HepG2 (cell line): ENCODE results near the gene CAPN10. TPM values are rescaled to one million over a fixed set of nuclear protein-coding genes. Genes with fewer than 3 reads are reported as not detected.

Experiments used
- ATAC-seq: fragments of 200-7000 bp; cut with Tn5 transposase; 3 replicates; pipeline ENCODE4 v1.9.1; 2020; ENCODE audit warnings: mild to moderate bottlenecking, moderate library complexity
- BruUV-seq: library from RNA; stranded (reverse); fragments of 400-500 nt; replicated peaks from 2 replicates; lab custom pipeline; 2021; lab: Mats Ljungman, UMichigan
- CTCF ChIA-PET: fragments of 300-600 bp; formaldehyde crosslinking; extraction: SDS; loops from one replicate; lab custom pipeline; 2021; ENCODE audit warnings: low total read pairs, inconsistent platforms, low intra/inter-chr PET ratio; lab: Yijun Ruan, JAX
- POLR2A ChIA-PET: fragments of 350-600 bp; sonication (Branson Sonifier 250); formaldehyde crosslinking; loops from one replicate; lab custom pipeline; 2020; ENCODE audit warnings: antibody characterized with exemption, inconsistent platforms; lab: Yijun Ruan, JAX
- DNase-seq: peaks from one replicate; pipeline ENCODE4 v3.0.0-alpha.2; 2015; ENCODE audit warnings: low spot score
- FAIRE-seq: peaks from 3 replicates; lab custom pipeline; 2011; peaks lifted over from hg19 to GRCh38; lab: Jason Lieb, UNC
- H2AFZ ChIP-seq: one replicate; pipeline ENCODE4 v1.6.1; 2011; ENCODE audit warnings: low read length, inconsistent platforms
- H3K27ac ChIP-seq: fragments of 300-600 bp; 3 replicates; pipeline ENCODE4 v1.8.0; 2011; ENCODE audit warnings: mixed run types, mild to moderate bottlenecking, mixed read lengths, low read length, inconsistent platforms; ENCODE audit not compliant: insufficient read depth; ENCODE audit errors: extremely low read length
- H3K27me3 ChIP-seq, 2 experiments: fragments of 200-600 bp in 1 of 2; 2 replicates in 1 of 2; 3 replicates in 1 of 2; pipeline versions ENCODE4 v1.6.0 to v1.8.0; 2011; ENCODE audit warnings: low read length in 2 of 2, mild to moderate bottlenecking in 2 of 2, moderate library complexity in 2 of 2, inconsistent platforms in 1 of 2; ENCODE audit not compliant: insufficient read depth in 2 of 2, control insufficient read depth in 1 of 2
- H3K36me3 ChIP-seq, 2 experiments: fragments of 200-600 bp in 1 of 2; replicated peaks in 1 of 2; 2 replicates in 1 of 2; 3 replicates in 1 of 2; pipeline versions ENCODE4 v1.5.1 to v1.8.0; 2011; ENCODE audit warnings: low read length in 2 of 2, inconsistent platforms in 1 of 2; ENCODE audit not compliant: insufficient read depth in 2 of 2, control insufficient read depth in 1 of 2
- H3K4me1 ChIP-seq: 2 replicates; pipeline ENCODE4 v1.5.1; 2012; ENCODE audit warnings: low read length, inconsistent platforms; ENCODE audit not compliant: insufficient read depth
- H3K4me2 ChIP-seq: 2 replicates; pipeline ENCODE4 v1.6.0; 2011; ENCODE audit warnings: low read depth, low read length, inconsistent platforms
- H3K4me3 ChIP-seq, 3 experiments: fragments of 200-600 bp in 1 of 3; sonication (generic), shearing (Covaris generic) in 1 of 3; replicated peaks in 1 of 3; 2 replicates each; pipeline ENCODE4 v1.5.1; 2011 to 2016; ENCODE audit warnings: low read length in 3 of 3, inconsistent platforms in 2 of 3, low read depth in 2 of 3, mild to moderate bottlenecking in 2 of 3, control low read depth in 1 of 3, mixed read lengths in 1 of 3; ENCODE audit not compliant: insufficient read depth in 1 of 3
- H3K79me2 ChIP-seq: one replicate; pipeline ENCODE4 v1.6.1; 2011; ENCODE audit warnings: low read length, inconsistent platforms; ENCODE audit not compliant: insufficient read depth
- H3K9ac ChIP-seq: 2 replicates; pipeline ENCODE4 v1.6.0; 2011; ENCODE audit warnings: mild to moderate bottlenecking, low read depth, low read length, inconsistent platforms; ENCODE audit not compliant: insufficient read depth
- H3K9me3 ChIP-seq: 2 replicates; pipeline ENCODE4 v1.5.1; 2012; ENCODE audit warnings: mild to moderate bottlenecking, low read length
- H4K20me1 ChIP-seq: 2 replicates; pipeline ENCODE4 v1.6.0; 2011; ENCODE audit warnings: inconsistent platforms, mild to moderate bottlenecking, low read length, moderate library complexity; ENCODE audit not compliant: insufficient read depth
- ARNTL ChIP-seq: sonication (generic); formaldehyde crosslinking; IDR thresholded peaks from 2 replicates; pipeline ENCODE4 v1.4.0; 2020; ENCODE audit warnings: mild to moderate bottlenecking, missing genetic modification reagents
- BCL6 ChIP-seq: IDR thresholded peaks from 2 replicates; pipeline ENCODE4 v1.6.1; 2016; ENCODE audit warnings: missing genetic modification reagents, missing compliant biosample characterization
- CBX2 ChIP-seq, 2 experiments: fragments of 200-600 bp in 1 of 2; sonication (generic); formaldehyde crosslinking in 1 of 2; IDR thresholded peaks; 2 replicates each; pipeline versions ENCODE4 v1.7.0 to v1.8.1; 2018 to 2022; ENCODE audit warnings: low read depth in 2 of 2, low read length in 1 of 2, mild to moderate bottlenecking in 1 of 2, missing genetic modification reagents in 1 of 2
- JARID2 ChIP-seq: sonication (generic); formaldehyde crosslinking; IDR thresholded peaks from 2 replicates; pipeline ENCODE4 v1.8.1; 2023; ENCODE audit warnings: missing genetic modification reagents, inconsistent platforms; ENCODE audit not compliant: insufficient replicate concordance
- MLLT10 ChIP-seq: sonication (generic); formaldehyde crosslinking; IDR thresholded peaks from 2 replicates; pipeline ENCODE4 v1.4.0; 2020; ENCODE audit warnings: missing genetic modification reagents
- RFX5 ChIP-seq: IDR thresholded peaks from 2 replicates; pipeline ENCODE4 v1.6.1; 2011; ENCODE audit warnings: low read depth, low read length, improper control_type of control experiment
- RORA ChIP-seq: sonication (generic); formaldehyde crosslinking; IDR thresholded peaks from 2 replicates; pipeline ENCODE4 v1.5.0; 2020; ENCODE audit warnings: mild to moderate bottlenecking, missing genetic modification reagents, moderate library complexity
- SRF ChIP-seq: IDR thresholded peaks from 2 replicates; pipeline ENCODE4 v1.6.1; 2011; ENCODE audit warnings: mild to moderate bottlenecking, low read depth, low read length, moderate library complexity
- TOE1 ChIP-seq: sonication (generic); formaldehyde crosslinking; IDR thresholded peaks from 2 replicates; pipeline ENCODE4 v1.4.0; 2020; ENCODE audit warnings: mild to moderate bottlenecking, missing genetic modification reagents
- U2AF1 ChIP-seq: fragments of 200-400 bp; formaldehyde crosslinking; optimal IDR thresholded peaks from 2 replicates; pipeline ENCODE3; 2017; ENCODE audit warnings: mild to moderate bottlenecking, low read depth, low read length
- ZC3H13 ChIP-seq: sonication (generic); formaldehyde crosslinking; IDR thresholded peaks from 2 replicates; pipeline ENCODE4 v1.8.1; 2023; ENCODE audit warnings: mild to moderate bottlenecking, missing genetic modification reagents, moderate library complexity
- ZNF121 ChIP-seq: sonication (generic); formaldehyde crosslinking; IDR thresholded peaks from 2 replicates; pipeline ENCODE4 v1.5.0; 2020; ENCODE audit warnings: mild to moderate bottlenecking, missing genetic modification reagents
- ZNF256 ChIP-seq: sonication (generic); formaldehyde crosslinking; conservative IDR thresholded peaks from 2 replicates; pipeline ENCODE4 v1.4.0; 2020; ENCODE audit warnings: missing genetic modification reagents
- ZNF660 ChIP-seq: sonication (generic); formaldehyde crosslinking; IDR thresholded peaks from 2 replicates; pipeline ENCODE4 v1.5.1; 2020; ENCODE audit warnings: mild to moderate bottlenecking, low read depth, missing genetic modification reagents, borderline replicate concordance
- ZNF746 ChIP-seq: sonication (generic); formaldehyde crosslinking; IDR thresholded peaks from 2 replicates; pipeline ENCODE4 v1.8.0; 2022; ENCODE audit warnings: mild to moderate bottlenecking, missing genetic modification reagents
- ZNF780A ChIP-seq: sonication (generic); formaldehyde crosslinking; IDR thresholded peaks from 2 replicates; pipeline ENCODE4 v1.8.0; 2022; ENCODE audit warnings: mild to moderate bottlenecking, missing genetic modification reagents, moderate library complexity
- ZNF878 ChIP-seq: sonication (generic); formaldehyde crosslinking; IDR thresholded peaks from 2 replicates; pipeline ENCODE4 v1.8.1; 2023; ENCODE audit warnings: mild to moderate bottlenecking, missing genetic modification reagents, moderate library complexity
- WGBS: methylation state at CpG from one replicate; pipeline ENCODE4 v1.1.6; 2017; ENCODE audit warnings: low lambda C conversion rate; 5-methylcytosine and 5-hydroxymethylcytosine counted together
- in situ Hi-C: cut with HindIII; loops from 2 replicates; pipeline ENCODE4 v1.10.0; 2017; ENCODE audit warnings: low pct_unique_long_range_greater_than_20kb; ENCODE audit not compliant: extremely low pct_ligation_motif_present
- intact Hi-C: fragments of 100-400 bp; cut with micrococcal nuclease; formaldehyde crosslinking; loops from one replicate; pipeline ENCODE4 v1.10.0; 2022; ENCODE audit not compliant: unreplicated experiment
- polyA plus RNA-seq, 8 experiments: library from polyadenylated mRNA; depleted of rRNA in 3 of 8; stranded (reverse) in 7 of 8; unstranded in 1 of 8; fragments of >200 nt; fragmentation: Illumina TruSeq in 4 of 8; extraction: Trizol in 4 of 8; gene quantifications; 2 replicates each; pipeline versions ENCODE4 v1.2.1 to v1.2.3, GENCODE V29; 2011 to 2016; ENCODE audit warnings: low read depth in 4 of 8, missing spikeins in 1 of 8, mixed read lengths in 1 of 8; ENCODE audit not compliant: insufficient read depth in 1 of 8
- total RNA-seq, 5 experiments: library from RNA; depleted of rRNA; stranded (reverse); fragments of >200 nt; fragmentation: Illumina TruSeq; extraction: Trizol; gene quantifications; 2 replicates each; pipeline ENCODE4 v1.2.3, GENCODE V29; 2016; ENCODE audit warnings: low read depth in 1 of 5
- TF ChIP-seq, protein P1 (sequence below): sonication (generic); formaldehyde crosslinking; IDR thresholded peaks from 2 replicates; pipeline ENCODE4 v1.9.0; 2022; ENCODE audit warnings: low read depth, missing genetic modification reagents
- TF ChIP-seq, protein P2 (sequence below): sonication (generic); formaldehyde crosslinking; IDR thresholded peaks from 2 replicates; pipeline ENCODE4 v1.8.1; 2023; ENCODE audit warnings: mild to moderate bottlenecking, missing genetic modification reagents
- TF ChIP-seq, protein P3 (sequence below): sonication (generic); formaldehyde crosslinking; IDR thresholded peaks from 2 replicates; pipeline ENCODE4 v1.5.0; 2020; ENCODE audit warnings: missing genetic modification reagents, mild to moderate bottlenecking, borderline replicate concordance

Gene CAPN10
- total and polyA plus RNA-seq, 2 of the 13 experiments (the other 11 are each of a cell fraction or from before 2014, with no cell fraction given), result 27.6 to 32.4 TPM

- ATAC-seq (no peak), DNase-seq (no peak), FAIRE-seq (peak; percentile 18)
- Histone ChIP-seq H3K9ac (peak overlapping the region; percentile 77), H3K4me1 (peaks cover 47% of the 10 kb centered on the region), H3K27me3 (no peaks in the 10 kb centered on the region; a peak in 1 of 5 replicates), H3K9me3 (no peaks in the 10 kb centered on the region), H3K4me2 (peak overlapping the region; percentile 90), H4K20me1 (no peaks in the 10 kb centered on the region; the same call in 1 of the 2 replicates), H3K79me2 (peaks cover 22% of the 10 kb centered on the region), H2AFZ (no peak overlapping the region), H3K27ac (peak overlapping the region; percentile 42), H3K36me3 (peaks cover 0 to 2% of the 10 kb centered on the region in 2 experiments; a peak in 2 of 5 replicates), H3K4me3 (peak overlapping the region; percentile 70 to 79 (median 72))
- in situ Hi-C loops, result loop anchor here (25.0 kb wide), 1 partner anchor 643 kb away; no protein-coding TSS in a partner anchor
- POLR2A ChIA-PET, result interaction anchor here (0.5 to 7.2 kb wide), 6 partner anchors 8 to 56 kb away, joined by 3 to 149 read pairs (median 10); partner anchors contain the start of gene CAPN10
- intact Hi-C loops, result no loop called here
- CTCF ChIA-PET, result no interaction called here
- under 1% methylated on average over 21 of the region's 93 CpGs for WGBS
- no TSS peak for BruUV-seq
- TF ChIP-seq SRF (no peak), ZNF746 (CRISPR knock-in tag) (no peak; the same call in 1 of the 2 replicates), ZNF121 (CRISPR knock-in tag) (no peak), MLLT10 (CRISPR knock-in tag) (no peak), CBX2 (IDR thresholded peaks at IDR 0.05; ENCODE audit: low read depth, low read length) (no peak), CBX2 (CRISPR knock-in tag; IDR thresholded peaks at IDR 0.05; ENCODE audit: low read depth) (no peak), U2AF1 (no peak), JARID2 (CRISPR knock-in tag) (no peak), BCL6 (CRISPR knock-in tag) (no peak), TOE1 (CRISPR knock-in tag) (no peak), ZNF256 (no peak), RFX5 (no peak), RORA (CRISPR knock-in tag) (no peak), ZNF878 (CRISPR knock-in tag) (no peak), ZNF660 (no peak), ZC3H13 (CRISPR knock-in tag) (0 out of 2 replicates have a peak, but pooled peaks have one; percentile 66), ZNF780A (CRISPR knock-in tag) (no peak), ARNTL (CRISPR knock-in tag) (no peak)
- TF ChIP-seq, protein P1, sequence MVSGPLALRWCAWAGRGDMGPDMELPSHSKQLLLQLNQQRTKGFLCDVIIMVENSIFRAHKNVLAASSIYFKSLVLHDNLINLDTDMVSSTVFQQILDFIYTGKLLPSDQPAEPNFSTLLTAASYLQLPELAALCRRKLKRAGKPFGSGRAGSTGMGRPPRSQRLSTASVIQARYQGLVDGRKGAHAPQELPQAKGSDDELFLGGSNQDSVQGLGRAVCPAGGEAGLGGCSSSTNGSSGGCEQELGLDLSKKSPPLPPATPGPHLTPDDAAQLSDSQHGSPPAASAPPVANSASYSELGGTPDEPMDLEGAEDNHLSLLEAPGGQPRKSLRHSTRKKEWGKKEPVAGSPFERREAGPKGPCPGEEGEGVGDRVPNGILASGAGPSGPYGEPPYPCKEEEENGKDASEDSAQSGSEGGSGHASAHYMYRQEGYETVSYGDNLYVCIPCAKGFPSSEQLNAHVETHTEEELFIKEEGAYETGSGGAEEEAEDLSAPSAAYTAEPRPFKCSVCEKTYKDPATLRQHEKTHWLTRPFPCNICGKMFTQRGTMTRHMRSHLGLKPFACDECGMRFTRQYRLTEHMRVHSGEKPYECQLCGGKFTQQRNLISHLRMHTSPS (CRISPR knock-in tag), result no peak
- TF ChIP-seq, protein P2, sequence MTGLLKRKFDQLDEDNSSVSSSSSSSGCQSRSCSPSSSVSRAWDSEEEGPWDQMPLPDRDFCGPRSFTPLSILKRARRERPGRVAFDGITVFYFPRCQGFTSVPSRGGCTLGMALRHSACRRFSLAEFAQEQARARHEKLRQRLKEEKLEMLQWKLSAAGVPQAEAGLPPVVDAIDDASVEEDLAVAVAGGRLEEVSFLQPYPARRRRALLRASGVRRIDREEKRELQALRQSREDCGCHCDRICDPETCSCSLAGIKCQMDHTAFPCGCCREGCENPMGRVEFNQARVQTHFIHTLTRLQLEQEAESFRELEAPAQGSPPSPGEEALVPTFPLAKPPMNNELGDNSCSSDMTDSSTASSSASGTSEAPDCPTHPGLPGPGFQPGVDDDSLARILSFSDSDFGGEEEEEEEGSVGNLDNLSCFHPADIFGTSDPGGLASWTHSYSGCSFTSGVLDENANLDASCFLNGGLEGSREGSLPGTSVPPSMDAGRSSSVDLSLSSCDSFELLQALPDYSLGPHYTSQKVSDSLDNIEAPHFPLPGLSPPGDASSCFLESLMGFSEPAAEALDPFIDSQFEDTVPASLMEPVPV (CRISPR knock-in tag), result no peak
- TF ChIP-seq, protein P3, sequence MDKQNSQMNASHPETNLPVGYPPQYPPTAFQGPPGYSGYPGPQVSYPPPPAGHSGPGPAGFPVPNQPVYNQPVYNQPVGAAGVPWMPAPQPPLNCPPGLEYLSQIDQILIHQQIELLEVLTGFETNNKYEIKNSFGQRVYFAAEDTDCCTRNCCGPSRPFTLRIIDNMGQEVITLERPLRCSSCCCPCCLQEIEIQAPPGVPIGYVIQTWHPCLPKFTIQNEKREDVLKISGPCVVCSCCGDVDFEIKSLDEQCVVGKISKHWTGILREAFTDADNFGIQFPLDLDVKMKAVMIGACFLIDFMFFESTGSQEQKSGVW (CRISPR knock-in tag), result no peak
Observed at GRCh38 chr2:240568678-240569522, 17.6 kb upstream of the CAPN10 start.
